ENCODE results near the gene FYB2.

FYB2 gene

DNA sequence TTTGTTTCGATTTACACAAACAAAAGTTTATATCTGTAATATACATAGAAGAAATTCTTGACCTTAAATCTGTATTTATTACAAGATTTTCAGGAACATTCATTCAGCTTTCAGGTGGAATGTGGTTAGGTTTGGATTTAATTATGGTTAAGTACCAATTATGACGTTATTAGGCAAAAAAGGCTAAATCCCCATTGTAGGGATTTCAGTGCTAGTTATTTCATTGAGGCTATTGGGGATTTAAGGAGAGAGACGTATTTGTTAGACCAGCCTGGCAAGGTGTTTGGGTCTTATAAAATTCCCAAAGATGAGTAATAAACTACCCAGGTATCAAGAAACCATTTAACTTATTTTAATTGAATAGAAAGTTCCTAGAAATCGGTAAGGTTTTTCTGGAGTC, 148.1 kb downstream of the FYB2 start:
- TF ChIP-seq, protein P1, sequence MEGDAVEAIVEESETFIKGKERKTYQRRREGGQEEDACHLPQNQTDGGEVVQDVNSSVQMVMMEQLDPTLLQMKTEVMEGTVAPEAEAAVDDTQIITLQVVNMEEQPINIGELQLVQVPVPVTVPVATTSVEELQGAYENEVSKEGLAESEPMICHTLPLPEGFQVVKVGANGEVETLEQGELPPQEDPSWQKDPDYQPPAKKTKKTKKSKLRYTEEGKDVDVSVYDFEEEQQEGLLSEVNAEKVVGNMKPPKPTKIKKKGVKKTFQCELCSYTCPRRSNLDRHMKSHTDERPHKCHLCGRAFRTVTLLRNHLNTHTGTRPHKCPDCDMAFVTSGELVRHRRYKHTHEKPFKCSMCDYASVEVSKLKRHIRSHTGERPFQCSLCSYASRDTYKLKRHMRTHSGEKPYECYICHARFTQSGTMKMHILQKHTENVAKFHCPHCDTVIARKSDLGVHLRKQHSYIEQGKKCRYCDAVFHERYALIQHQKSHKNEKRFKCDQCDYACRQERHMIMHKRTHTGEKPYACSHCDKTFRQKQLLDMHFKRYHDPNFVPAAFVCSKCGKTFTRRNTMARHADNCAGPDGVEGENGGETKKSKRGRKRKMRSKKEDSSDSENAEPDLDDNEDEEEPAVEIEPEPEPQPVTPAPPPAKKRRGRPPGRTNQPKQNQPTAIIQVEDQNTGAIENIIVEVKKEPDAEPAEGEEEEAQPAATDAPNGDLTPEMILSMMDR (IDR thresholded peaks at IDR 0.05; ENCODE audit: low read depth, low read length, missing control alignments) = no peak
- DNase-seq (ENCODE audit: low read depth) = no peak
- H3K4me3 ChIP-seq (ENCODE audit: low read depth, low read length) = no peak overlapping the region

DNA sequence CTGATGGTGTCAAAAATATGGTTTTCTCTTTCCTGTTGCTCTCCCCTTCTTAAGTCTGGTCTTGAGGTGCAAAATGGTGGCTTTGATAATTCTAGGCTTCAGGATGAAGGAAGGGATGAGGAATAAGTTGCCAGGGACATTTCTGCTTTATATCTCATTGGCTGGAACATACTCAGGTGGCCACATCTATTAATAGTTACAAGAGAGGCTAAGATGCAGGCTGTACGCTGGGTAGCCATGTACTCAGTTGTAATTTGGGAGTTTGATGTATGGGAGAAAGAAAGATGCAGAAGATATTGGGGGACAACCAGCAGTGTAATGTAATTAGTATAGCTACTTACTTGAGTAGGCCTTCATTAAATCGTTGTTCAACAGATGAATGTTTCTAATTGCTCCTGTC, 148.9 kb downstream of the FYB2 start:
- TF ChIP-seq, protein P1 (IDR thresholded peaks at IDR 0.05; ENCODE audit: low read depth, low read length, missing control alignments) = no peak
- DNase-seq (ENCODE audit: low read depth) = no peak

More for the DNA sequence above, 148.9 kb downstream of the FYB2 start:
- no peak overlapping the region for H3K4me3 ChIP-seq (ENCODE audit: low read depth, low read length)
